Testis (tissue), 3 donors: Measurements from ENCODE around the gene LRRC27. TPM values are rescaled to one million over a fixed set of nuclear protein-coding genes. Genes with fewer than 3 reads are reported as not detected.

Experiments
- DNase-seq: peaks from one replicate; pipeline ENCODE4 v3.0.0-alpha.2; 2019
- H3K27ac ChIP-seq, 2 donors: fragments of 200-600 bp; sonication (generic); one replicate each; pipeline ENCODE4 v1.5.1; 2019
- H3K27me3 ChIP-seq: fragments of 200-600 bp; sonication (generic); one replicate; pipeline ENCODE4 v1.5.1; 2019
- H3K36me3 ChIP-seq: fragments of 200-600 bp; sonication (generic); one replicate; pipeline ENCODE4 v1.5.1; 2017; ENCODE audit warnings: low read depth; ENCODE audit errors: missing control alignments
- H3K4me1 ChIP-seq: fragments of 200-600 bp; sonication (generic); one replicate; pipeline ENCODE4 v1.5.1; 2019
- H3K4me3 ChIP-seq, 2 donors: fragments of 200-600 bp; sonication (generic); one replicate each; pipeline ENCODE4 v1.5.1; 2017 to 2019
- H3K9me3 ChIP-seq: fragments of 200-600 bp; sonication (generic); one replicate; pipeline ENCODE4 v1.5.1; 2017
- CTCF ChIP-seq, 3 experiments: fragments of 450-650 bp in 2 of 3; fragments of 200-600 bp in 1 of 3; sonication (generic) in 1 of 3; IDR thresholded peaks; one replicate each; pipeline ENCODE4 v1.5.1; 2016 to 2019; ENCODE audit warnings: antibody characterized with exemption in 3 of 3, mild to moderate bottlenecking in 2 of 3, moderate library complexity in 1 of 3
- POLR2A ChIP-seq: fragments of 450-650 bp; IDR thresholded peaks from one replicate; pipeline ENCODE4 v1.6.1; 2017; ENCODE audit warnings: antibody characterized with exemption, mild to moderate bottlenecking, moderate library complexity
- WGBS, 2 donors: methylation state at CpG; one replicate each; pipeline ENCODE4 v1.1.5; 2018; 5-methylcytosine and 5-hydroxymethylcytosine counted together
- intact Hi-C: fragments of 100-400 bp; cut with DNase I; formaldehyde crosslinking; loops from one replicate; pipeline ENCODE4 v1.15.1; 2023; ENCODE audit warnings: low total_unique reads
- polyA plus RNA-seq: library from polyadenylated mRNA; stranded (reverse); fragments of 350-450 nt; fragmentation: Illumina TruSeq; extraction: RNeasy Lipid Tissue Mini Kit (QIAGEN cat#74804); gene quantifications from one replicate; pipeline ENCODE4 v1.2.3, GENCODE V29; 2014; ENCODE audit warnings: low read depth, low replicate concordance; ENCODE audit not compliant: insufficient read depth
- total RNA-seq, 2 donors: library from RNA; depleted of rRNA; stranded (reverse); fragments of >200 nt; gene quantifications; one replicate each; pipeline ENCODE4 v1.2.3, GENCODE V29; 2016

Gene LRRC27
- total and polyA plus RNA-seq, 3 donors from 2014 or later = 49.4 to 164 (median 110) TPM

- Histone ChIP-seq H3K36me3 (no peaks in the 10 kb centered on the region), H3K27me3 (no peaks in the 10 kb centered on the region), H3K9me3 (no peaks in the 10 kb centered on the region), H3K27ac (no peak overlapping the region), H3K4me3 (no peak overlapping the region), H3K4me1 (no peaks in the 10 kb centered on the region)
- no peak for DNase-seq
- TF ChIP-seq CTCF (IDR thresholded peaks at IDR 0.05) (no peak), POLR2A (no peak)
- WGBS, 2 donors = 87 to 95% methylated on average over 2 of the region's 2 CpGs
- intact Hi-C loops = loop anchor here (10.0 kb wide), 1 partner anchor 253 kb away; no protein-coding TSS in a partner anchor
Observed at GRCh38 chr10:132381741-132382140, 49.7 kb downstream of the LRRC27 start.

- DNase-seq = no peak
- 89 to 96% methylated on average over 16 of the region's 16 CpGs for WGBS, 2 donors
- Histone ChIP-seq H3K27me3 (no peaks in the 10 kb centered on the region), H3K9me3 (no peaks in the 10 kb centered on the region), H3K4me1 (no peaks in the 10 kb centered on the region), H3K36me3 (no peaks in the 10 kb centered on the region), H3K27ac (no peak overlapping the region), H3K4me3 (no peak overlapping the region)
- intact Hi-C loops = loop anchor here (10.0 kb wide), 1 partner anchor 252 kb away; no protein-coding TSS in a partner anchor
- TF ChIP-seq CTCF (IDR thresholded peaks at IDR 0.05) (no peak), POLR2A (no peak)
Observed at GRCh38 chr10:132382231-132382922, 50.4 kb downstream of the LRRC27 start.

GRCh38 chr10:132383101-132383500, 51.1 kb downstream of the LRRC27 start:
- no peaks in the 10 kb centered on the region for H3K27me3 ChIP-seq
- DNase-seq = peak; percentile 20
- no peak overlapping the region for H3K27ac ChIP-seq
- intact Hi-C loops = loop anchor here (10.0 kb wide), 1 partner anchor 252 kb away; no protein-coding TSS in a partner anchor
- no peaks in the 10 kb centered on the region for H3K4me1 ChIP-seq
- no peak overlapping the region for H3K4me3 ChIP-seq
- H3K36me3 ChIP-seq = no peaks in the 10 kb centered on the region
- no peak for TF ChIP-seq CTCF (IDR thresholded peaks at IDR 0.05)
- TF ChIP-seq POLR2A = no peak
- no peaks in the 10 kb centered on the region for H3K9me3 ChIP-seq
- 63 to 73% methylated on average over 8 of the region's 8 CpGs for WGBS, 2 donors

- no peaks in the 10 kb centered on the region for H3K36me3 ChIP-seq
- no peak for TF ChIP-seq POLR2A
- no peak for TF ChIP-seq CTCF (IDR thresholded peaks at IDR 0.05)
- intact Hi-C loops = loop anchor here (10.0 kb wide), 1 partner anchor 251 kb away; no protein-coding TSS in a partner anchor
- H3K4me1 ChIP-seq = peaks cover under 1% of the 10 kb centered on the region
- DNase-seq = no peak
- no peaks in the 10 kb centered on the region for H3K9me3 ChIP-seq
- H3K27ac ChIP-seq = no peak overlapping the region
- no peaks in the 10 kb centered on the region for H3K27me3 ChIP-seq
- 68 to 76% methylated on average over 8 to 13 of the region's 13 CpGs for WGBS, 2 donors
- no peak overlapping the region for H3K4me3 ChIP-seq
Observed at GRCh38 chr10:132383751-132384196, 51.8 kb downstream of the LRRC27 start.
